HEK293 (cell line): ENCODE results near the gene HNRNPUL1.

ENCODE experiments used
- REST ChIP-seq: fragments of 450-650 bp; formaldehyde crosslinking; IDR thresholded peaks from 2 replicates; pipeline ENCODE4 v1.5.1; 2016; ENCODE audit warnings: missing biosample characterization, missing genetic modification characterization
- ZBTB7A ChIP-seq: fragments of 450-650 bp; formaldehyde crosslinking; IDR thresholded peaks from 2 replicates; pipeline ENCODE4 v1.5.1; 2016; ENCODE audit warnings: low read depth, missing biosample characterization, missing genetic modification characterization
- ZNF501 ChIP-seq: fragments of 450-650 bp; formaldehyde crosslinking; IDR thresholded peaks from 2 replicates; pipeline ENCODE4 v1.5.1; 2016; ENCODE audit warnings: missing biosample characterization, missing genetic modification characterization
- ZNF530 ChIP-seq: fragments of 450-650 bp; formaldehyde crosslinking; IDR thresholded peaks from 2 replicates; pipeline ENCODE4 v1.5.1; 2016; ENCODE audit warnings: low read depth, missing biosample characterization, missing genetic modification characterization

DNA sequence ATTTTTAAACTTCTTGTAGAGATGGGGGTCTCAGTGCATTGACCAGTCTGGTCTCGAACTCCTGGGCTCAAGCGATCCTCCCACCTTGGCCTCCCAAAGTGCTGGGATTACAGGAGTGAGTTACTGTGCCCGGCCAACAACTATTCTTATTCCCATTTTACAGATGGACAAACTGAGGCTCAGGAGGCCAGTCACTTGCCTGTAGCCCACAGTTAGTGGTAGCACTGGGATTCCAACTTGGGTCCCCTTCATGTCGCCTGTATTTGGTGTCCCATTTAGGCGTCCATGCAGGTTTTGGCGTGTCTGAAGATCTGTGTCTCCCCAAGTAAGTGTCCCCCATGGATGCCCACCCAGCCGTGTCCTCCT, 45.9 kb upstream of the HNRNPUL1 start:
- no peak for TF ChIP-seq ZBTB7A (tag by site-specific recombination)
- no peak for TF ChIP-seq ZNF530 (tag by site-specific recombination)
- TF ChIP-seq ZNF501, result no peak
- no peak for TF ChIP-seq REST (tag by site-specific recombination)
